ENCODE data around the gene CNNM1. TPM values are rescaled to one million over a fixed set of nuclear protein-coding genes. Genes with fewer than 3 reads are reported as not detected.

The CNNM1 gene
- total RNA-seq, 1 experiment from 2014 or later = not detected

DNA sequence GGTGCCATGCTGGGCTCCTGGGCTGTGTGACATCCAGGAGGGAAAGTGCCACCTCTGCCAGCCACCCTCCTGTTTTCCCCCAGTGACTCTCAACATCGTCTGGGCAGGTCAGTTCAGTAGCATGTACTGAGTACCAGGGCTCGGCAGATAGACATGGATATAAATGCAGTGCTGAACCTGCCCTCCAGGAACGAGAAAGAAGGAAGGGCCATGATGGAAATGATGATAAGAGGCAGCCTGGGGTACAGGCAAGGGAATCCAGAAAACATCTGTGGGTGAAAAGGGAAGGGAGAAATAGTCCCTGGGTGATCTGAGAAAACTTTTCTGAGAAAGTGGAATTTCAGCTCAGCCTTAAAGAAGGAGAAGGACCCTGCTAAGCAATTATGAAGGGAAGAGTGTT, 12.1 kb downstream of the CNNM1 start:
- no peak overlapping the region for H2AFZ ChIP-seq (ENCODE audit: low read depth, low read length, poor library complexity, severe bottlenecking)
- H3K27ac ChIP-seq (ENCODE audit: low read depth, low read length) = no peak overlapping the region
- BruUV-seq (replicated peaks) = no TSS peak
- ChIA-PET POLR2A (no interaction called here), CTCF (no interaction called here), RAD21 (ENCODE audit: low non-redundant PET in 1 of 2, low total read pairs in 2 of 2, uncharacterized antibody in 2 of 2, unreplicated experiment in 2 of 2) (no interaction called here)
- no peak overlapping the region for H3K4me3 ChIP-seq (replicated peaks in 1 of 2; ENCODE audit: low read depth in 1 of 2, low read length in 2 of 2)
- no peak overlapping the region for H3K9ac ChIP-seq (ENCODE audit: low read length)
- no peak overlapping the region for H3K4me2 ChIP-seq (ENCODE audit: low read length)
- H3K9me3 ChIP-seq (ENCODE audit: control insufficient read depth in 1 of 2, insufficient read depth in 1 of 2, low read depth in 1 of 2, low read length in 2 of 2) = no peaks in the 10 kb centered on the region
- H4K20me1 ChIP-seq (ENCODE audit: insufficient read depth) = no peaks in the 10 kb centered on the region
- peaks cover 0 to 3% of the 10 kb centered on the region in 2 experiments; a peak in 1 of 4 replicates for H3K4me1 ChIP-seq (ENCODE audit: control insufficient read depth in 1 of 2, insufficient read depth in 2 of 2, low read length in 2 of 2)
- no peaks in the 10 kb centered on the region for H3K79me2 ChIP-seq (ENCODE audit: insufficient read depth, low read length)
- intact Hi-C loops (cut with micrococcal nuclease) = no loop called here
- peaks cover 20% of the 10 kb centered on the region for H3K27me3 ChIP-seq (ENCODE audit: insufficient read depth, low read length)
- no peak for TF ChIP-seq FOSL1 (IDR thresholded peaks at IDR 0.05; ENCODE audit: low read depth)
- TF ChIP-seq RAD21 (IDR thresholded peaks at IDR 0.05; ENCODE audit: low read depth) = no peak
- no peak for ATAC-seq
- no peaks in the 10 kb centered on the region for H3K36me3 ChIP-seq (ENCODE audit: control insufficient read depth in 1 of 2, insufficient read depth in 2 of 2, low read length in 2 of 2)
- DNase-seq (ENCODE audit: low read depth, low spot score) = no peak
- H3K9me2 ChIP-seq (ENCODE audit: insufficient read depth) = no peaks in the 10 kb centered on the region

DNA sequence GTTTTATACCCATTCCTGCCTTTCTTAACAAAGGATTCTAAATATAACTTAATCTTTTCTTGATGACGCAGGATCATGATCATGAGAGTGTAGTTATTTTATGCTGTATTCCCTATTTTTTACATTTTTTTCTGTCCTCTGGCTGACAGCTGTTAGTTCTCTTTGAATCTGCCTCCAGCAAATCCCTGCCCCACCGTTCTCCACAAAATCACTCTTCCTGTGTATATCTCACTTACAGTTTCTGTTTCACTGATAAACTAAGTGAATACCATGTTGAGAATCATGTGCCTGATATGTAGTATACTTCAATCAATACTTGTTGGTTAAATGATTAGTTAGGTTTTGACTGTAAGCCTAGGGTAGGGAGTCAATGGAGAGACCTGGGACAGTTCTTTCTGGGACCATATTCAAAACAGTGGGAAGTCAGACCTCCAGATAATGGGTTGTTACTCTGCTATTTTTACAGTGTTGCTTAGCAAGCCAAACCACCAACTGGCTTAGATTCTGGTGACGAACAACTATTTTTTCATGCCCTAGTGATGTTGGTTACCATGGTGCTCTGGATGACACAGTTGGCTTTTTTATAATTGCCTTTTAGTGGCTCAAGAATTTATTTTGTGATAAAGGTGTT, 12.8 kb downstream of the CNNM1 start:
- H3K79me2 ChIP-seq (ENCODE audit: insufficient read depth, low read length) = no peaks in the 10 kb centered on the region
- CTCF ChIA-PET = no interaction called here
- peaks cover 0 to 3% of the 10 kb centered on the region in 2 experiments; a peak in 1 of 4 replicates for H3K4me1 ChIP-seq (ENCODE audit: control insufficient read depth in 1 of 2, insufficient read depth in 2 of 2, low read length in 2 of 2)
- H4K20me1 ChIP-seq (ENCODE audit: insufficient read depth) = no peaks in the 10 kb centered on the region
- DNase-seq (ENCODE audit: low read depth, low spot score) (no peak), ATAC-seq (no peak)
- POLR2A ChIA-PET = no interaction called here
- RAD21 ChIA-PET (ENCODE audit: low non-redundant PET in 1 of 2, low total read pairs in 2 of 2, uncharacterized antibody in 2 of 2, unreplicated experiment in 2 of 2) = no interaction called here
- H2AFZ ChIP-seq (ENCODE audit: low read depth, low read length, poor library complexity, severe bottlenecking) = no peak overlapping the region
- no peaks in the 10 kb centered on the region for H3K9me3 ChIP-seq (ENCODE audit: control insufficient read depth in 1 of 2, insufficient read depth in 1 of 2, low read depth in 1 of 2, low read length in 2 of 2)
- no peaks in the 10 kb centered on the region for H3K9me2 ChIP-seq (ENCODE audit: insufficient read depth)
- TF ChIP-seq EZH2 (IDR thresholded peaks at IDR 0.05) (no peak), ZBTB33 (IDR thresholded peaks at IDR 0.05; ENCODE audit: extremely low read depth, insufficient replicate concordance, low read length) (no peak), YY1 (IDR thresholded peaks at IDR 0.05; ENCODE audit: extremely low read depth, insufficient replicate concordance, low read depth, low read length) (no peak), EGR1 (IDR thresholded peaks at IDR 0.05; ENCODE audit: low read depth) (no peak)
- TF ChIP-seq, protein P1, sequence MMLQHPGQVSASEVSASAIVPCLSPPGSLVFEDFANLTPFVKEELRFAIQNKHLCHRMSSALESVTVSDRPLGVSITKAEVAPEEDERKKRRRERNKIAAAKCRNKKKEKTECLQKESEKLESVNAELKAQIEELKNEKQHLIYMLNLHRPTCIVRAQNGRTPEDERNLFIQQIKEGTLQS (IDR thresholded peaks at IDR 0.05) = no peak
- no peak overlapping the region for H3K4me3 ChIP-seq (replicated peaks in 1 of 2; ENCODE audit: low read depth in 1 of 2, low read length in 2 of 2)
- H3K9ac ChIP-seq (ENCODE audit: low read length) = no peak overlapping the region
- no TSS peak for BruUV-seq (replicated peaks)
- peaks cover 20% of the 10 kb centered on the region for H3K27me3 ChIP-seq (ENCODE audit: insufficient read depth, low read length)
- no peaks in the 10 kb centered on the region for H3K36me3 ChIP-seq (ENCODE audit: control insufficient read depth in 1 of 2, insufficient read depth in 2 of 2, low read length in 2 of 2)
- H3K4me2 ChIP-seq (ENCODE audit: low read length) = no peak overlapping the region
- intact Hi-C loops (cut with micrococcal nuclease) = no loop called here
- H3K27ac ChIP-seq (ENCODE audit: low read depth, low read length) = no peak overlapping the region
